KBM-7 (cell line): Measurements from ENCODE around the gene ETV5.

Experiments
- DNase-seq: peaks from one replicate; pipeline ENCODE4 v3.0.0-alpha.2; 2015
- in situ Hi-C: fragments of 300-500 bp; cut with MboI; formaldehyde crosslinking; loops from 2 replicates; pipeline ENCODE4 v1.14.3; 2020; ENCODE audit warnings: low sequenced_read_pairs, low pct_unique_long_range_greater_than_20kb, mixed read lengths

Gene ETV5

GRCh38 chr3:186108941-186109865 lies at the start of gene ETV5:
ETV5 (minus strand) TSS chr3:186109089; CDS start chr3:186105868, 3,221 bp downstream.
- in situ Hi-C loops, result no loop called here
- DNase-seq, result peak; percentile 100

DNA sequence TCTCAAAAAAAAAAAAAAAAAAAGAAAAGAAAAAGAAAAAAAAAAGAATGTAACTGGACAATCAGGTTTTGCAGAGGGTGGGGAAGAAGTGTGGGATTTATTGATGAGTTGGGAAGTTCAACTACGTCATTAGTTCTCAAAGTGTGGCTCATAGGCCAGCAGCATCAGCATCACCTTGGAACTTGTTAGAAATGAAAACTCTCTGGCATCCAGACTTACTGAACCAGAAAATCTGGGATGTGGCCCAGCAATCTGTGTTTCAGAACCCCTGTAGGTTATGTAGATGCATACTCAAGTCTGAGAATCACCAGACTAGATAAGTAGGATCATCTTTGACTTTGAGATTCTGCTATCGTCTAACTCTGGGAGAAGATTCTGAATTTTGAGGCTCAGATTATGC lies 45.8 kb upstream of the ETV5 start:
- DNase-seq, result no peak
- in situ Hi-C loops, result no loop called here

- in situ Hi-C loops, result no loop called here
Observed at GRCh38 chr3:186152889-186153292, 44.0 kb upstream of the ETV5 start.

GRCh38 chr3:186152361-186152798 lies 43.5 kb upstream of the ETV5 start:
- DNase-seq, result peak; percentile 18
- in situ Hi-C loops, result no loop called here

More at GRCh38 chr3:186152889-186153292, 44.0 kb upstream of the ETV5 start:
- DNase-seq, result peak; percentile 82

GRCh38 chr3:186151077-186151971 lies 42.4 kb upstream of the ETV5 start:
- in situ Hi-C loops, result no loop called here
- DNase-seq, result peak; percentile 64

- no peak for DNase-seq
- in situ Hi-C loops, result no loop called here
Observed at GRCh38 chr3:186150041-186150830, 41.3 kb upstream of the ETV5 start.

- DNase-seq, result no peak
- in situ Hi-C loops, result no loop called here
Observed at GRCh38 chr3:186149319-186149960, 40.6 kb upstream of the ETV5 start.

DNA sequence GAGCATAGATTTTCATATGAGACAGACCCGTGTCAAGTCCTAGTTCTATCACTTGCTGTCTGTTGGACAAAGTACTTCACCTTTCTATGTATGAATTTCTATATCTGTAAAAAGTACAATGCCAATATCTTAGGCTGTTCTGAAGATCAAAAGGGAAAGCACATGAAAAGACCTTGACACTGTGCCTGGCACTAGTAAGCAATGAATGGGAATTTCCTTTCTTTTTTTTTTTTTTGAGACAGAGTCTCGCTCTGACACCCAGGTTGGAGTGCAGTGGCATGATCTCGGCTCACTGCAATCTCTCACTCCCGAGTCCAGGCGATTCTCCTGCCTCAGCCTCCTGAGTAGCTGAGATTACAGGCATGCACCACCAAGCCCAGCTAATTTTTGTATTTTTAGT lies 35.4 kb upstream of the ETV5 start:
- no peak for DNase-seq
- in situ Hi-C loops, result no loop called here

DNA sequence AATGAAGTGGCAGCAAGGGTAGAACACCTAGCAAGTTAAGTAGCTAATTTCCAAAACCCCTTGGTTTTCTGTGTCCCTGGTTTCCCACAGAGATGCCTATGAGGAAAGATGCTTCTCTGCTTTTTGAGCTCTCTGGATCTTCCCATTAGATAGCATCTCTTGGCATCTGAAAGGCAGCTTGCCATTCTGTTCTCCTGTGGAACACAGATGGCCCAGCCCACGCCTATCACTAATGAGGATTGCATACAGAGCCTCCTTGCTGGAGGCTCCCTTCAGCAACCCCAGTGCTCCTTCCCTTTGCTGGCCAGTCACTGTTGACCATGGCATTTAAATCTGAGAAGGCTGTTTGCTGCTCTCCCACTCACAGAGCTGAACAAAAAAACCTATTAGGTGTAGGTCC lies 34.4 kb upstream of the ETV5 start:
- in situ Hi-C loops, result no loop called here
- no peak for DNase-seq

GRCh38 chr3:186142393-186142932 lies 33.6 kb upstream of the ETV5 start:
- peak; percentile 45 for DNase-seq
- in situ Hi-C loops, result no loop called here

DNA sequence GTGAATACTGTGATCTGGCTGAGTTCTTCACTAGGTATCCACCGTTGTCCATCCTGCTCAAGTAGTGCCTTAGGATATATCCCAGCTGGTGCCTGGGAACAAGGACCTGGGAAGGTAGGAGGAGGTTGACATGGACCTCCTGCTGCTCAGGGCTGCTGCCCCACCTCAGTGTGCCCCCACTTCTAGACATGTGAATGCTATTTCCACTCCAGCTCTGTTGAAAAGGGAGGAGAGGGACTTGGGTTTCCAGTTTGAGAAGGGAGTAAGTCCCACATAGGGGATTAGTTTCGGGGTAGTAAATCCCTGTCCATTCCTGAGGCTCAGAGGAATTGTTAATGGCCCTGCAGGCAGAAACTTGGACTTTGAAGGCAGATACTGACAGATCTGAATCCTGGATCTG lies 32.9 kb upstream of the ETV5 start:
- in situ Hi-C loops, result no loop called here
- DNase-seq, result no peak

- no peak for DNase-seq
- in situ Hi-C loops, result no loop called here
Observed at GRCh38 chr3:186138272-186138981, 29.5 kb upstream of the ETV5 start.

- in situ Hi-C loops, result no loop called here
- no peak for DNase-seq
Observed at GRCh38 chr3:186137051-186137685, 28.3 kb upstream of the ETV5 start.

- no peak for DNase-seq
- in situ Hi-C loops, result no loop called here
Observed at GRCh38 chr3:186133980-186134379, 25.1 kb upstream of the ETV5 start.

GRCh38 chr3:186132487-186132886 lies 23.6 kb upstream of the ETV5 start:
- in situ Hi-C loops, result no loop called here
- DNase-seq, result no peak

DNA sequence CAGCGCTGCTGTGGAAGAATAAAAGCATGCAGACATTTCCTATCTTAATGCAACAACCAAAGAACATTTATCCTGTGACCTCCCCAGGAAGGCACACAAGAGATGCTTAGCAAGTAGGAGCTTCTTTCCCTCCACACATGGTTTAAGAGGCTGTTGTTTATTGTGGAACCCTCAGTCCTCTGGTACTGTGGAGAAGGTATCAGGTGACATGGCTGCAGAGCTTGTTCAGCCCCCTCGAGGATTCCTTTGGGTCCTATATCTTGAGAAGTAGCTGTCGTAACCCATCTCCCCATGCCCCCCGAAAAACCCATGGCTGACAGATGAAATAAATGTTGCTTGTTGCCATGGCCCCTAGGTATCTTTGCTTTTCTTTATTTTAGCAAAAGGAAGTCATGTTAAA lies 20.3 kb upstream of the ETV5 start:
- no peak for DNase-seq
- in situ Hi-C loops, result no loop called here

GRCh38 chr3:186128158-186128557 lies 19.3 kb upstream of the ETV5 start:
- in situ Hi-C loops, result no loop called here
- no peak for DNase-seq
